OCI-LY1 (cell line): Measurements from ENCODE around the gene MFN1.

Experiments
- EZH2 ChIP-seq: fragments of 200-600 bp; sonication (generic), shearing (Covaris generic); IDR thresholded peaks from 2 replicates; pipeline ENCODE4 v1.8.0; 2017; ENCODE audit warnings: borderline replicate concordance, mixed run types, mild to moderate bottlenecking, antibody characterized with exemption, low read length, moderate library complexity, mixed read lengths
- TF ChIP-seq, protein P1 (sequence below): fragments of 200-600 bp; sonication (generic), shearing (Covaris generic); IDR thresholded peaks from 2 replicates; pipeline ENCODE4 v1.5.1; 2017; ENCODE audit warnings: mild to moderate bottlenecking, antibody characterized with exemption, low read length, moderate library complexity, mixed read lengths

GRCh38 chr3:179414804-179415203 is 67.3 kb downstream of the MFN1 start:
- TF ChIP-seq, protein P1, sequence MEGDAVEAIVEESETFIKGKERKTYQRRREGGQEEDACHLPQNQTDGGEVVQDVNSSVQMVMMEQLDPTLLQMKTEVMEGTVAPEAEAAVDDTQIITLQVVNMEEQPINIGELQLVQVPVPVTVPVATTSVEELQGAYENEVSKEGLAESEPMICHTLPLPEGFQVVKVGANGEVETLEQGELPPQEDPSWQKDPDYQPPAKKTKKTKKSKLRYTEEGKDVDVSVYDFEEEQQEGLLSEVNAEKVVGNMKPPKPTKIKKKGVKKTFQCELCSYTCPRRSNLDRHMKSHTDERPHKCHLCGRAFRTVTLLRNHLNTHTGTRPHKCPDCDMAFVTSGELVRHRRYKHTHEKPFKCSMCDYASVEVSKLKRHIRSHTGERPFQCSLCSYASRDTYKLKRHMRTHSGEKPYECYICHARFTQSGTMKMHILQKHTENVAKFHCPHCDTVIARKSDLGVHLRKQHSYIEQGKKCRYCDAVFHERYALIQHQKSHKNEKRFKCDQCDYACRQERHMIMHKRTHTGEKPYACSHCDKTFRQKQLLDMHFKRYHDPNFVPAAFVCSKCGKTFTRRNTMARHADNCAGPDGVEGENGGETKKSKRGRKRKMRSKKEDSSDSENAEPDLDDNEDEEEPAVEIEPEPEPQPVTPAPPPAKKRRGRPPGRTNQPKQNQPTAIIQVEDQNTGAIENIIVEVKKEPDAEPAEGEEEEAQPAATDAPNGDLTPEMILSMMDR: no peak
- no peak for TF ChIP-seq EZH2
